K562 (cell line): ENCODE measurements around the gene TMEM271.

ENCODE experiments used
- FOXJ3 ChIP-seq: sonication (generic); formaldehyde crosslinking; IDR thresholded peaks from 2 replicates; pipeline ENCODE4 v1.4.0; 2020; ENCODE audit warnings: mild to moderate bottlenecking, missing genetic modification reagents
- KDM1A ChIP-seq, 2 experiments: fragments of 450-650 bp; IDR thresholded peaks; 2 replicates each; pipeline ENCODE4 v1.6.1; 2016; ENCODE audit warnings: mild to moderate bottlenecking in 2 of 2
- TEAD2 ChIP-seq: fragments of 450-650 bp; IDR thresholded peaks from 2 replicates; pipeline ENCODE4 v1.6.1; 2016; ENCODE audit warnings: missing genetic modification characterization, control low read depth, missing compliant biosample characterization

DNA sequence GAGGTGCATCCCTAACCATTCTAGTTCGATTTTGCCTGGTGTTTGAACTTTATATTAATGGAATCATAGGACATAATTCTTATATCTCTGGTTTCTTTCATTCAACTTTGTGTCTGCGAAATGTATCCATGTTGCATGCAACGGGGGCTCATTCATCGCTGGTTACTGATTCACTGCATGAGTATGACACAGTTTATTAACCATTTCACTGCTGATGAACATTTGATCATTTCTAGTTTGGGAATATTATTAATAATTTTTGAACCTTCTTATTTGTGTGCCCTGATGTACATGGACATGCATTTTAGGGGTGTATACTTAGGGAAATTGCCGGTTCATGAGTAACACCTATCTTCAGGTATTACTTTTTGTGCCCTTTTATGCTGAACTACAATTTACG, 5.1 kb upstream of the TMEM271 start:
- TF ChIP-seq TEAD2 (no peak), KDM1A (IDR thresholded peaks at IDR 0.05) (no peak), FOXJ3 (CRISPR knock-in tag) (no peak)
